Measurements from ENCODE around the gene ATP5MK. TPM values are rescaled to one million over a fixed set of nuclear protein-coding genes. Genes with fewer than 3 reads are reported as not detected.
A peak's percentile ranks its signal among the peaks of the same experiment; 100 is the strongest.

Gene ATP5MK
- total RNA-seq, 2 experiments from 2014 or later: 117 to 307 TPM

DNA sequence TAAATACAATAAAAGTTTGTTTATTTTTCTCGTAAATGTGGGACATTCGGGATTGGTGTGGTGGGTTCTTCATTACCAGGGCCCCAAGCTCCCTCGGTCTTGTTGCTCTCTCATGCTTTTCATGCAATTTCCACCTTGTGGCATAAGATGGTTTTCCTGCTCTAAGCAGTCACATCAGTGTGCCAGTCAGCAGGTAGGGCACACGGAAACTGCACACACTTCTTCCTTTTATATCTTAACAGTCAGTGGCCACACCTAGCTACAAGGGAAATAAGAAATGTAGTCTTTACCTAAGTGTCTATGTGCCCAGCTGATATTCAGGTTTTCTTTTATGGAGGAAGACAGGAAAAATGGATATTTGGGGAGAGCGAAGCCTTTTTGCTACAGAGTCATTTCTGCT is 22.0 kb downstream of the ATP5MK start:
- no peak for DNase-seq (ENCODE audit: low spot score)
- BruUV-seq (replicated peaks): no TSS peak
- peaks cover 17% of the 10 kb centered on the region for H3K4me1 ChIP-seq (ENCODE audit: insufficient read depth, low read length, poor library complexity, severe bottlenecking)
- no peak overlapping the region for H3K4me3 ChIP-seq (ENCODE audit: low read depth, low read length, poor library complexity, severe bottlenecking)
- ChIA-PET POLR2A (interaction anchor here (0.6 to 0.7 kb wide), 2 partner anchors 96 to 628 kb away, joined by 3 to 4 read pairs; no protein-coding TSS in a partner anchor), CTCF (ENCODE audit: unreplicated experiment) (no interaction called here)
- H3K27ac ChIP-seq (ENCODE audit: low read depth, low read length, poor library complexity, severe bottlenecking): no peak overlapping the region
- peaks cover 68% of the 10 kb centered on the region for H3K36me3 ChIP-seq (ENCODE audit: insufficient read depth, low read length)
- H2AFZ ChIP-seq (ENCODE audit: low read length): no peak overlapping the region
- no peaks in the 10 kb centered on the region for H3K9me2 ChIP-seq (ENCODE audit: insufficient read depth, low read length)
- H3K9me3 ChIP-seq (ENCODE audit: low read length): no peaks in the 10 kb centered on the region
- H3K79me2 ChIP-seq (ENCODE audit: insufficient read depth, low read depth, low read length): peaks cover 25% of the 10 kb centered on the region
- intact Hi-C loops (cut with micrococcal nuclease; ENCODE audit: unreplicated experiment): no loop called here
- TF ChIP-seq, protein P1, sequence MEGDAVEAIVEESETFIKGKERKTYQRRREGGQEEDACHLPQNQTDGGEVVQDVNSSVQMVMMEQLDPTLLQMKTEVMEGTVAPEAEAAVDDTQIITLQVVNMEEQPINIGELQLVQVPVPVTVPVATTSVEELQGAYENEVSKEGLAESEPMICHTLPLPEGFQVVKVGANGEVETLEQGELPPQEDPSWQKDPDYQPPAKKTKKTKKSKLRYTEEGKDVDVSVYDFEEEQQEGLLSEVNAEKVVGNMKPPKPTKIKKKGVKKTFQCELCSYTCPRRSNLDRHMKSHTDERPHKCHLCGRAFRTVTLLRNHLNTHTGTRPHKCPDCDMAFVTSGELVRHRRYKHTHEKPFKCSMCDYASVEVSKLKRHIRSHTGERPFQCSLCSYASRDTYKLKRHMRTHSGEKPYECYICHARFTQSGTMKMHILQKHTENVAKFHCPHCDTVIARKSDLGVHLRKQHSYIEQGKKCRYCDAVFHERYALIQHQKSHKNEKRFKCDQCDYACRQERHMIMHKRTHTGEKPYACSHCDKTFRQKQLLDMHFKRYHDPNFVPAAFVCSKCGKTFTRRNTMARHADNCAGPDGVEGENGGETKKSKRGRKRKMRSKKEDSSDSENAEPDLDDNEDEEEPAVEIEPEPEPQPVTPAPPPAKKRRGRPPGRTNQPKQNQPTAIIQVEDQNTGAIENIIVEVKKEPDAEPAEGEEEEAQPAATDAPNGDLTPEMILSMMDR (conservative IDR thresholded peaks at IDR 0.05; ENCODE audit: low read length): no peak
- no peak for TF ChIP-seq EZH2phosphoT487 (IDR thresholded peaks at IDR 0.05; ENCODE audit: borderline replicate concordance, low read depth, low read length)
- H4K20me1 ChIP-seq (ENCODE audit: insufficient read depth, low read length): no peaks in the 10 kb centered on the region
- no peak overlapping the region for H3K4me2 ChIP-seq (ENCODE audit: low read length)

DNA sequence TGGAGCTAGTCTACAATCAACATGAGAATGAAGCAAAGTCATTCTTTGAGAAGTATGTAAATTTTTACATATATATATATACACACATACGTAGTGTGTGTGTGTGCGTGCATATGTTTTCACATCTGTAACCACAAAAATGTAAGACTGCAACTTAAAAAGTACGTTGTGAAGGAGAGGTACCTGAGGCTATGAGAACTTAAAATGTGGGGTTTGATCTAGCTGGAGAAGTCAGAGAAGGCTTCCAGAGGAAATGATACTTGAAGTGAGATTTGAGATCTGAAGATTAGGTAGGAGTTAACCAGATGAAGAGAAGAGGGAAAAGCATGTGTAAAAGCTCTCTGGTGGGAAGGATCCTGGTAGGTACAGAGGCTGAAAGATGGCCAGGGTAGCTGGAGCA is 22.7 kb downstream of the ATP5MK start:
- H3K9me3 ChIP-seq (ENCODE audit: low read length): no peaks in the 10 kb centered on the region
- no peak overlapping the region for H3K4me2 ChIP-seq (ENCODE audit: low read length)
- no peak overlapping the region for H3K4me3 ChIP-seq (ENCODE audit: low read depth, low read length, poor library complexity, severe bottlenecking)
- H3K27ac ChIP-seq (ENCODE audit: low read depth, low read length, poor library complexity, severe bottlenecking): no peak overlapping the region
- TF ChIP-seq EZH2phosphoT487 (IDR thresholded peaks at IDR 0.05; ENCODE audit: borderline replicate concordance, low read depth, low read length): no peak
- TF ChIP-seq, protein P1 (conservative IDR thresholded peaks at IDR 0.05; ENCODE audit: low read length): no peak
- no peaks in the 10 kb centered on the region for H3K9me2 ChIP-seq (ENCODE audit: insufficient read depth, low read length)
- BruUV-seq (replicated peaks): no TSS peak
- intact Hi-C loops (cut with micrococcal nuclease; ENCODE audit: unreplicated experiment): no loop called here
- peaks cover 32% of the 10 kb centered on the region for H3K79me2 ChIP-seq (ENCODE audit: insufficient read depth, low read depth, low read length)
- no peak overlapping the region for H2AFZ ChIP-seq (ENCODE audit: low read length)
- peaks cover 61% of the 10 kb centered on the region for H3K36me3 ChIP-seq (ENCODE audit: insufficient read depth, low read length)
- H4K20me1 ChIP-seq (ENCODE audit: insufficient read depth, low read length): no peaks in the 10 kb centered on the region
- ChIA-PET POLR2A (no interaction called here), CTCF (ENCODE audit: unreplicated experiment) (no interaction called here)
- peaks cover 20% of the 10 kb centered on the region for H3K4me1 ChIP-seq (ENCODE audit: insufficient read depth, low read length, poor library complexity, severe bottlenecking)
- DNase-seq (ENCODE audit: low spot score): no peak

DNA sequence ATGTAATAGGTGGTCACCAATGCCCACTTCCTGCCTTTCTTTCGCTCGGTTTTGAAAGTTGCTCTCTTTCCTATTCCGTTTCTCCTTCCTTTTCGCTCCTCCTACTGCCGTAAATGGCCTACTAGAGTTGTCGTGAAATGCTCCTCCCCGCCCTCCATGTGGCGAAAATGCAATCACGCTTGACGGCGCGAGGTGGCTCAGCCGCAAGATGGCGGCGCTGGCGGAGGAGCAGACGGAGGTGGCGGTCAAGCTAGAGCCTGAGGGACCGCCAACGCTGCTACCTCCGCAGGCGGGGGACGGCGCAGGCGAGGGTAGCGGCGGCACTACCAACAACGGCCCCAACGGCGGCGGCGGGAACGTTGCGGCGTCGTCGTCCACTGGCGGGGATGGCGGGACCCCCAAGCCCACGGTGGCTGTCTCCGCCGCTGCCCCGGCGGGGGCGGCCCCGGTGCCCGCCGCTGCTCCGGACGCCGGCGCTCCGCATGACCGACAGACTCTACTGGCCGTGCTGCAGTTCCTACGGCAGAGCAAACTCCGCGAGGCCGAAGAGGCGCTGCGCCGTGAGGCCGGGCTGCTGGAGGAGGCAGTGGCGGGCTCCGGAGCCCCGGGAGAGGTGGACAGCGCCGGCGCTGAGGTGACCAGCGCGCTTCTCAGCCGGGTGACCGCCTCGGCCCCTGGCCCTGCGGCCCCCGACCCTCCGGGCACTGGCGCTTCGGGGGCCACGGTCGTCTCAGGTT is 28.3 kb downstream of the ATP5MK start, which contains the start of gene TAF5:
TAF5 (plus strand) TSS at position 195 of the 737 bp plus-strand sequence; CDS start at position 209, 14 bp downstream.
- POLR2A ChIA-PET: interaction anchor here (0.7 to 3.0 kb wide), 3 partner anchors 13 to 532 kb away, joined by 3 to 17 read pairs (median 4); partner anchors contain the start of gene PCGF6
- Histone ChIP-seq H4K20me1 (ENCODE audit: insufficient read depth, low read length) (no peaks in the 10 kb centered on the region), H3K27ac (ENCODE audit: low read depth, low read length, poor library complexity, severe bottlenecking) (peak within 1 kb of the TSS; percentile 73), H3K36me3 (ENCODE audit: insufficient read depth, low read length) (peaks cover 7% of the 10 kb centered on the region; the same call in 1 of the 2 replicates), H3K9me3 (ENCODE audit: low read length) (no peaks in the 10 kb centered on the region), H3K4me2 (ENCODE audit: low read length) (peak within 1 kb of the TSS; percentile 59), H3K9me2 (ENCODE audit: insufficient read depth, low read length) (no peaks in the 10 kb centered on the region), H3K4me3 (ENCODE audit: low read depth, low read length, poor library complexity, severe bottlenecking) (peak within 1 kb of the TSS; percentile 84), H3K79me2 (ENCODE audit: insufficient read depth, low read depth, low read length) (peaks cover 32% of the 10 kb centered on the region), H3K4me1 (ENCODE audit: insufficient read depth, low read length, poor library complexity, severe bottlenecking) (peaks cover 26% of the 10 kb centered on the region), H2AFZ (ENCODE audit: low read length) (peak within 1 kb of the TSS; percentile 65; the same call in 1 of the 2 replicates)
- TF ChIP-seq EZH2phosphoT487 (IDR thresholded peaks at IDR 0.05; ENCODE audit: borderline replicate concordance, low read depth, low read length): no peak
- TF ChIP-seq, protein P1 (conservative IDR thresholded peaks at IDR 0.05; ENCODE audit: low read length): no peak
- peak; percentile 98 for DNase-seq (ENCODE audit: low spot score)
- intact Hi-C loops (cut with micrococcal nuclease; ENCODE audit: unreplicated experiment): loop anchor here (1.0 to 2.0 kb wide), 2 partner anchors 17 to 28 kb away; partner anchors contain the start of genes ATP5MK, PCGF6 and PDCD11
- no TSS peak for BruUV-seq (replicated peaks)
- CTCF ChIA-PET (ENCODE audit: unreplicated experiment): no interaction called here

Data from OCI-LY7 (cell line).